Caki2 (cell line): Measurements from ENCODE around the gene TJP1. TPM values are rescaled to one million over a fixed set of nuclear protein-coding genes. Genes with fewer than 3 reads are reported as not detected.
"Not testable (repeated sequence)": the region's sequence is repeated elsewhere in the genome, so short reads cannot be mapped to it uniquely, and the experiment has no call there.

Experiments used
- DNase-seq: peaks from one replicate; pipeline ENCODE4 v3.0.0-alpha.2; 2015; ENCODE audit warnings: low read depth
- in situ Hi-C: cut with HindIII; loops from 2 replicates; pipeline ENCODE4 v1.10.0; 2016; ENCODE audit warnings: low sequenced_read_pairs, low pct_unique_long_range_greater_than_20kb, mixed read lengths
- total RNA-seq: library from RNA; depleted of rRNA; stranded (reverse); fragments of >200 nt; shearing (Covaris generic); gene quantifications from 2 replicates; pipeline ENCODE4 v1.2.3, GENCODE V29; 2014; ENCODE audit warnings: low replicate concordance

The TJP1 gene
- total RNA-seq, 1 experiment from 2014 or later, result 39.3 TPM

DNA sequence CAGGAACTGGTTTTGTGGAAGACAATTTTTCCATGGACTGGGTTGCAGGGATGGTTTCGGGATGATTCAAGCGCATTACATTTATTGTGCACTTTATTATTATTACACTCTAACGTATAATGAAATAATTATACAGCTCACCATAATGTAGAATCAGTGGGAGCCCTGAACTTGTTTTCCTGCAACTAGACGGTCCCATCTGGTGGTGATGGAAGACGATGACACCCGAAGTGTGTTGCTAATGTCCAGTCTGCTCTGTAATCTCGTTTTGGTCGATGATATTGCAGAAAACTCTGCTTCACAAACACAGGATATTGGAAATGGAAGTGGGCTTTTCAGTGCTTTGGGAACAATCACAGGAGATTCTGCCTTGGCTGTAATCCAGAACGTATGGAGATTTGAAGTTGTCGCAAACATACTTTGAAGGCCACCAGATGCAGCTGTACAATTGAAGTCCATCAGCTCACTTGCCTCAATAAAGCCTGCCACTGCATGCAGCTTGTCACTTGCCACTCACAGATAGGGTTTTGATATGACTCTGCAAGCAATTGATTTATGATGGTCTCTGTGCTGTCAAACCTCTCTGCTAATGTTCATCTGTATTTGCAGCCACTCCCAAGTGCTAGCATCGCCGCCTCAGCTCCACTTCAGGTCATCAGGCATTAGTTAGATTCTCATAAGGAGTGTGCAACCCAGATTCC lies 141.7 kb downstream of the TJP1 start:
- in situ Hi-C loops, result no loop called here
- no peak for DNase-seq

DNA sequence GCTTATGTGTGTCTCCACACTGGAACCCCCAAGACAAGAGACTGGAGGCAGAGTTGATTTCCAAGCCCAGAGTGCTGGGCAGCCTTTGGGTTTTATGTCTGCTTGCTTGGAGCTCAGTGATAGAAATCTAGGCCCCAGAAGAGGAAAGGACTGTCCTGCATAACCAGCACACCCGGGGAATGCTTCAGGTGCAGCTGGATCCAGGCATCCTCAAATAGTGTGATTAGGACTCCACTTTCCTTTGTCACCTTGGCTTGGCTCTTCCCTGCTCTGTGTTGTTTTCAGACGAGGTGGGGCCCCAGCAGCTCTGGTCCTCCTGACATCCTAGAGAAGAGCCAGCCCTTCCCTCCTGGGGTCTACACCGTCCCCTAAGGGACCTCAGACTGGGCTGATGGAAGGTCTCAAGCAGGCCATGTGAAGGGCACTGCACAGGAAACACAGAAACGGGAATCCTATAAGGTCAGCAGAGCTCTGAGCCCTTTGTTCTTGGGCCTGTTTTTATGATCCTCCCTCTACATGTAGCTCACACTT lies 143.7 kb downstream of the TJP1 start:
- in situ Hi-C loops, result no loop called here
- DNase-seq, result no peak

DNA sequence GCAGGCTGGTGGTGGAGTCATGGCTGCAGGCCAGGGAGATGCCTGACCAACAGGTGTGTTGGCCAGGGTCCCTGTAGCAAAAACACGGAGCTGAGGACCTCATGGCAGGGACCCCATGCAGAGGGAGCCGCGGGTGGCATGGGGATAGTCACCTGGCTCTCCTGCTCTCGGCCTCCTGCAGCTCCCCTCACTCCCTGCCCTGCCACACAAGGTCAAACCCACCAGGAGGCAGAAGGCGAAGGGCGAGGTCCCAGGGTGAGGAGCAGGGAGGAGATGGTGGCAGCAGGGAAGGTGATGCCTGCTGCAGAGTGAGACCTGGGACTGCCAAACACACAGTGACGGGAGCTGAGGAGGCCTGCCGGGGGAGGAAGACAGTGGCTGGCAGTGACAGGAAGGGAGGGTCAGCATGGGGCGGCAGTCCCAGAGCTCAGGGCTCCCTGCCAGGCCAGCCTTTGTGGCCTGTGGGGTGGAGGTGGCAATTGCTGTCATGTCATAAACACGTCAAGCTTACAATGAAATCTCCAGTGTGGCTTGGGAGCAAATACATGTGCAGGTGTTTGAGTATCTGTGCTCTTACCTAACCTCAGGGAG lies 144.3 kb downstream of the TJP1 start:
- in situ Hi-C loops, result no loop called here
- no peak for DNase-seq

DNA sequence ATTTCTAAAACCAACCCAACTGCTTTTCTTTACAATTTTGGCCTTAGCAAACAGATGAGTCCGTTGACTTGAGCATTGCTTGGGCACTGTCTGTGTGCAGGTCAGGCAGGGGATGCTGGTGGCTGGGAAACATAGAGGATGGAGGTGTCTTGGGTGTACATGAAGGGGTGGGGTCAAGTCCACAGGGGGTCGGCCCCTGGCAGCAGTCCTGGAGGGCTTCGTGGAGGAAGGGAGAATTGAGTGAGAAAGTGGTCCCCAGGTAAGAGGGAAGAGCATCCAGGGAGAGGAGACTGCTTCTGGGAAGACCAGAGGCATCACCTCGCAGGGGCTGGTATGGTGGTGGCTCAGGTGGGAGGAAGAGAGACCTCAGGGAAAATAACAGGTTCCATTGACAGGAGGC lies 144.8 kb downstream of the TJP1 start:
- DNase-seq, result no peak
- in situ Hi-C loops, result no loop called here

DNA sequence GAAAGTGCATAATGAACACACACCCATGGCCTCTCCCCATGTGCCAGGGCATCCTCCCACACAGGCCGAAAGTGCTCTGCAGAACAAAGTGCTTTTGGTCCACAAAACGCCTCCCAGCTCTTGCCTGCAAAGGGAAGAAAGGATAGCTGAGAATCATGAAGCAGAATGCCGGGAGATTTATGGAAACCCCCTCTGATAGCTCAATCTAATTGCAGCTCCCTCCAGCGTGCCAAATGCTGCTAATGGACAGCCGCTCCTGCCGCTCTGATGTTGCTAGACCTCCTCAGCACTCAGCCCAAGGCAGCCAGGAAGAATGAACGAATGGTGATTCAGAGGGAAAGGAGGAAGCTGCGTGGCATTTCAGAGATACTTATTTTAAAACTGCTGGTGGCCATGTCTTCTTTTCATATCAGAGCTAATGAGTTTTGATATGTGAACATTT lies 145.3 kb downstream of the TJP1 start:
- in situ Hi-C loops, result no loop called here
- DNase-seq, result peak; percentile 20

DNA sequence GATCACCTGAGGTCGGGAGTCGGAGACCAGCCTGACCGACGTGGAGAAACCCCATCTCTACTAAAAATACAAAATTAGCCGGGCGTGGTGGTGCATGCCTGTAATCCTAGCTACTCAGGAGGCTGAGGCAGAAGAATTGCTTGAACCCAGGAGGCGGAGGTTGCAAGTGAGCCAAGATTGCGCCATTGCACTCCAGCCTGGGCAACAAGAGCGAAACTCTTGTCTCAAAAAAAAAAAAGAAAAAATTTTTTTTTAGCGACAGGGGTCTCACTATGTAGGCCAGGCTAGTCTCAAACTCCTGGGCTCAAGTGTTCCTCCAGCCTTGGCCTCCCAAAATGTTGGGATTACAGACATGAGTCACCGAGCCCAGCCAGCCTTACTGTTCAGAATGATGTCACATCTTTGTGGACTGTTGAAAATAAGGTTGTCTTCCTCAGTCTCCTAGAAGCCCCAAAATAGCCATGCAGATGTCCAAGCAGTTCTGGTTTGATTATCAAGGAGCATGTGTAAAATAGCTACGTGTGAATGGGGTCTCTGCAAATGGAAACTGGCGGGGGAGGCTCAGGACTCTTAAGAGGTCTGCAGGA lies 145.8 kb downstream of the TJP1 start:
- in situ Hi-C loops, result not testable (repeated sequence)
- DNase-seq, result peak; percentile 40

DNA sequence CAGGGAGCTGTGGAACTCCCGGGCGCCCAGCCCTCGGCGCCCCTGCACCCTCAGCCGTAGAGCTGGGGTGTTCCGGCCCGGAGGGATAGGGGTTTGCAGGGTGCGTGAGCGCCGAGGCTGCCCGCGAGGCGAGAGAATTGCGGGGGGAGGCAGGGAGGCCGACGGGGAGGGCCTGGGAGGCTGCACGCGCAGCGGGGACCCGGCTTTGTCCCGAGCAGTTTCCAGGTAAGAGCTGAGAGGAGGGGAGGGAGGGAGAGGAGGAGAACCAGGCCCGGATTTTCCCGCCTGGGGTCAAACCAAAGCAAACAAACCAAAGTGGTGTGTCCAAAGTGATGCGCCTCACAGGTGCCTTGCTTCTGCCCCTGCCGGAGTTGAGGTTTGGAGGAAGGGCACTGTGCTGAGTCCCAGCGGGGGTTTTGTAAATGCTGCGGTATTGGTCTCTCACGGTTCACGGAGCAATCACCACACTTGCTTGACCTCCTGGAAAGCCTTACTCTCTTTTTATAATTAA lies 146.4 kb downstream of the TJP1 start:
- in situ Hi-C loops, result no loop called here
- DNase-seq, result peak; percentile 87

DNA sequence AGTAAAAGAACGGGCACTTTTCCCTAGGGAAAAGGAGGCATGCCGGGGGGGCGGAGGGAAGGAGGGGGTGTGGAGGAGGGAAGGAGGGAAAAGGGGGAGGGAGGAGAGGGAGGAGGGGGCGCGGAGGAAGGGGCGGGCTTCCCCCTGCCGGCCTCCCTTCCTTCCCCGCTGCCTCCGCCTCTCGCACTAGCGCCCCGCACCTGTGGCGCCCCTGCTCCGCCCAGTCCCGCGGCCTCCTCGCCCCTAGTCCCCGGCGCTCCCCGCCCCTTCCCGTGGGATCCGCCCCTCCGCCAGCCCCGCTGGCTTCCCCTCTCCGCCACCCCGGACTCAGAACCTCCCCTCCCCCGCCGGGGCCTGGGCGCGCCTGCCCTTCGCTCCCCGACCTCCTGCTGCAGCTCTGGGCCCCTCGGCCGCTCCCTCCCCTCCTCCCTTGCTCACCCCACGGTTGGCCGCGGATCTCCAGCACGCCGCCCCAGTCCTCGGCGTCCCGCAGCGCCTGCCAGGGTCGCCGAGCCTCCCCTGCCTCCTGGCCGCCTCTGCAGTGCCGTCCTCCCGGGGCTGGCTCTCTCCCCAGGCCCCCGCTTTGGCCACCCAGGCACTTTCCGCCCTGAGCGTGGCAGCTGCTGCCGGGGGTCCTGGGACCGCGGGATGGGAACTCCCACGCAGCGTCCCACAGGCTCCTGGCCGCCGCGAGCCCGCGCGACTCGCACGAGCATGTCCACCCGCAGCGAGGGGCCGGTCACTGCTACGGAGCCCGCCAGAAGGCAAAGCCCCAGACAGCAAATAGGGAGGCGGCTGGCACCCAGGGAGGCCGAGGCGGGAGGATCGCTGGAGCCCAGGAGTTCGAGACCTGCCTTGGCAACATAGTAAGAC lies 147.4 kb downstream of the TJP1 start:
- DNase-seq, result peak; percentile 56
- in situ Hi-C loops, result no loop called here

DNA sequence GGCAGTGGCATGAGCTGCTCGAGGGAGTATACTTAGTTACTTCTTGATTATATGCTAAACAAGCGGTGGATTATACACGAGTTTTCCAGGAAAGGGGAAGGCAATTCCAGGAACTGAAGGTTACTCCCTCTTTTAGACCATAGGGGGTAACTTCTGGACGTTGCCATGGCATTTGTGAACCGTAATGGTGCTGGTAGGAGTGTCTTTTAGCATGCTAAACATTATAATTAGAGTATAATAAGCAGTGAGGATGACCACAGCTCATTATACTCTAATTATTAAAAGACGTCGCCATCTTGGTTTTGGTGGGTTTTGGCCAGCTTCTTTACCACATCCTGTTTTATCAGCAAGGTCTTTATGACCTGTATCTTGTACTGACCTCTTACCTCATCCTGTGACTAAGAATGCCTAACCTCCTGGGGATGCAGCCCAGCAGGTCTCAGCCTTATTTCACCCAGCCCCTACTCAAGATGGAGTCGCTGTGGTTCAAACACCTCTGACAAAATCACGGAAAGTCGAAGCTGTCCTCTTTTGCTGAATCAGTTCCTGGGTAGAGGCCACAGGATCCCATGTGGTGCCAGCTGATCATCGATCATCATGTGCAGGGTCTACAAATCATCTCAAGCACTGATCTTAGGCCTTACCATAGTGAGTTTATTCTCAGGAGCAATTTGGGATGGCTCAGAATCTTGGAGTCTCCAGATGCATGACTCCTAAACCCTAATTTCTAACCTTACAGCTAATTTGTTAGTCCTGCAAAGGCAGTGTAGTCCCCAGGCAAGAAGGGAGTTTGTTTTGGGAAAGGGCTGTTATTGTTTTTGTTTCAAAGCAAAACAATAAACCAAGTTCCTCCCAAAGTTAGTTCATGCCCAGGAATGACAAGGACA lies 149.1 kb downstream of the TJP1 start:
- in situ Hi-C loops, result no loop called here
- no peak for DNase-seq

DNA sequence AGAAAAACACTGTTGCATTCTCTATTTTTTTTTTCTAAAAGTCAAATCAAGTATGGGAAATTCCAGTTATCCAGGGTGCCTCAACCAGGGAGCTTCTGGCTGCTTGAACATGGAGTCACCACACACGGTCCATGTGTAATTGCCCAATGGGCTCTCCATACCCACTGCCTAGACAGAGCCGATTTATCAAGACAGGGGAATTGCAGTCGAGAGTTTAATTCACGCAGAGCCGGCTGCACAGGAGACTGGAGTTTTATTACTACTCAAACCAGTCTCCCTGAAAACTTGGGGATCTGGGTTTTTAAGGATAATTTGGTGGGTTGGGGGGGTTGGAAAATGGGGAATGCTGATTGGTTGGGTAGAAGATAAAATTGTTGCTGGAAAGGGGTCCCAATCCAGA lies 149.8 kb downstream of the TJP1 start:
- in situ Hi-C loops, result no loop called here

DNA sequence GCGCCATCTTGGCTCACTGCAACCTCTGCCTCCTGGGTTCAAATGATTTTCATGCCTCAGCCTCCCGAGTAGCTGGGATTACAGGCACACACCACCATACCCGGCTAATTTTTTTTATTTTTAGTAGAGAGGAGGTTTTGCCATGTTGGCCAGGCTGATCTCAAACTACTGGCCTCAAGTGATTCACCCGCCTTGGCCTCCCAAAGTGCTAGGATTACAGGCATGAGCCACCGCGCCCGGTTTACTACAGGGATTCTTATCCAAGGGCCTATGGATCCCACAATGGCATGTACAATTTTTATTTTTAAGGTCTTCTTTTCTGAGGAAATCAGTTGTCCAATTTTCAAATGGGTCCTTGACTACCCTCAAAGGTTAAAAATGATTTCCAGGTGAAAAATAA lies 150.2 kb downstream of the TJP1 start:
- in situ Hi-C loops, DNase-seq: not testable (repeated sequence)

More for the DNA sequence above, 149.8 kb downstream of the TJP1 start:
- DNase-seq, result no peak

DNA sequence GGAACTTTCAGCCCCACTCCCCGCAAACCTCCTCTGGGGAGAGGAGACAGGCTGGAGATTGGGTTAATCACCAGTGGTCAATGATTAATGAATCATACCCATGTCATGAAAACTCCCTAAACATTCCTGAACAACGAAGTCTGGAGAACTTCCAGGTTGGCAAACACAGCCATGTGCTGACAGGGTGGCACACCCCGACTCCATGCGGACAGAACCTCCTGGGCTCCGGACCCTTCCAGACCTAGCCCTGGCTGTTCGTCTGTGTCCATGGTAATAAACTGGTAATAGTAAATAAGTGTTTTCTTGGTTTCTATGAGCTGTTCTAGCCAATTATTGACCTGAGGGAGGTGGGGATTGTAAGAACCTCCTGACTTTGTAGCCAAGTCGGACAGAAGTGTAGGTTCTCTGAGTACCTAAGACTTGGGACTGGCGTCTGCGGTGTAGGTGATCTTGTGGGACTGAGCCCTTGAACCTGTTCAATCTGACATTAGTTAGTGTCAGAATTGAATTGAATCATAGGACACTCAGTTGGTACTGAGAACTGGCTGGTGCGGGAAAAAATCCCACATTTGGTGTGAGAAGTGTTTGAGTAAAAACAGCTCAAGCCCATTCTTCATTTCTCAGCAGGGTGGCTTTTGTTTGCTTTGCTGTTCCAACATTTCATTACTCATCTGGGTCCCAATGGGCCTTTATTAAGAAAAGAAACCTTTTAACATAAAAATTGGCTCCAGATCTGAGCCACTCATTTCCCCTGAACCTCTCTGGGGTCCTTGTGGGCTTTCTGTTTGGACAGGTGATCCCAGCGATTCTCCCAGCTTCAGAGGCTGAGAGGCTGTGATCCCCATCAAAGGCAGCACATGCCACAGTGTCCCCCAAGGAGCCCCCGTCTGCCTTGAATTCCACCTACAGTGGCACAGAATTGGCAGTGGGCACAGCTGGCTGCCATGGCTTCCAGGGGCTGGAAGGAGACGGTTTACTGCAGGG lies 151.0 kb downstream of the TJP1 start:
- DNase-seq, result peak; percentile 88
- in situ Hi-C loops, result no loop called here

DNA sequence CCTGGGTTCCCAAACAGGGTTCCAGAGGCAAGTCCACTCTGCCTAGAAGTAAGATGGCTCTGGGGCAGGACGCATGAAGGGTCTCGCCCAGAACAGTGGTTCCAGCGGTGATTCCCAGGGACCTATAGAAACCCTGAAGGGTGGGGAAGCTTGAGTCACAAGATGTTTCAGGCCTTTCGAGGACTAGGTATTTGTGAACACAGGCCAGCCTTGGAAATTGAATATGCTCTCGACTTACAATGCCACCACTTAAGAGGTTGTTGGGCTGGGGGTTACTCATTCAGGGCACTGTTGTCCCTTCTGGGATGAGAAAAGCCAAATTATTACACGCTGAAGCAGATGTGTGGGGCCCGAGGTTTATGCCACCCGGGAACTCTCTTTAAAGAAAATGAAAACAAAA lies 152.0 kb downstream of the TJP1 start:
- DNase-seq, result no peak
- in situ Hi-C loops, result no loop called here

DNA sequence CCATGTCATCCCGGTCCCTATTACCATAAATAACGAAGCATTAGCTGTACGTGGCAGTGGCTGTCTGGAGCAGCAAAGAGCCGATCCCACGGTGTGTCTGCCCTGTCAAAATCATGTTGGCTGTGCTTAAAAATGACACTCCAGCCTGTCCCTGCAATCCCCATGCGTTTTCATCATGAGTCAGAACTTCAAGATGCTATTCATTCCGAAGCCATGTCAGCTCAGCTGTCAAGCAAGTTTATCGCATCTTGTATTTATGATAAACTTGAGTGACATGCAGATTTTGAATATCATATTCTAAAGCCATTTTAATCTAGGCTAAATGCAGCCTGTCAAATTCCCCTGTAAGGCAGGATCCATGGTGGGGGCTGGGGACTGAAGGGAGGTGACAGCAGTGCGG lies 152.4 kb downstream of the TJP1 start:
- in situ Hi-C loops, result no loop called here
- peak; percentile 36 for DNase-seq

DNA sequence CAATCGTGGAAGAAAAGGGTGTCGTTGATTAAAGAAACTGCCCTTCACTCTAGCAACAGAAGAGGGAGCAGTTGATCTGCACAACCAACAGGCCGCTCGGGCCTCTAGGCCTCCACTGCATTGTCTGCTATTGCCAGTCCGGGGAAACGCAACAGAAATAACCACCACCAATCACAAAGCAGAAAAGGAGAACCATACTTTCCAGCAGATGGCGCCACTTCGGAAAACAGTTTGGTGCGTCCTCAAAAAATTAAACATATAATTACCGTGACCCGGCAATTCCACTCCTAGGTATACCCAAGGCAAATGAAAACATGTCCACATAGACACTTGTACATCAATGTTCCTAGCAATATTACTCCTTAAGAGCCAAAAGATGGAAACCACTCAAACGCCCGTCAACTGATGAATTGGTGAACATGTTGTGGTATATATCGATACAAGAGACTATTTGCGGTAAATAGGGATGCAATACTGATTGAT lies 154.1 kb downstream of the TJP1 start:
- peak; percentile 80 for DNase-seq
- in situ Hi-C loops, result no loop called here

DNA sequence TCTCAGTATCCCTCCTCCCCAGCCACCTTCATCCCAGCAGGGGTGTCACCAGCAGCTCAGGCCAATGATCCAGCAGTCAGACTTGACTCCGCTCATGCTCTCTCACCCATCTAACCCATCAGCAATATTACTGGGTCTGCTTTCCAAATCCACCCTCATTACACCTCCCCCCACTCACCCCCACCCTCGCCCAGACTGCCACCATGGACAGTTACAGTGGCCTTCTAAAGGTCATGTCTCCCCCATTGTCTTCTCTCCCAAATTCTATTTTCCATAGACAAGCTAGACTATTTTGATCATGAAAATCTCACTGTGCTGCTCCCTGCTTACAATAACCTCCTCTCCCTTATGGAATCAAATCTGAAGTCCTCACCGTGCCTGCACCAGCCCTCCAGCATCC lies 156.0 kb downstream of the TJP1 start:
- DNase-seq, result no peak
- in situ Hi-C loops, result no loop called here
